ENCODE results near the gene TTC39B. TPM values are rescaled to one million over a fixed set of nuclear protein-coding genes. Genes with fewer than 3 reads are reported as not detected.

TTC39B gene
- total RNA-seq, 1 donor from 2014 or later: 7.0 TPM

DNA sequence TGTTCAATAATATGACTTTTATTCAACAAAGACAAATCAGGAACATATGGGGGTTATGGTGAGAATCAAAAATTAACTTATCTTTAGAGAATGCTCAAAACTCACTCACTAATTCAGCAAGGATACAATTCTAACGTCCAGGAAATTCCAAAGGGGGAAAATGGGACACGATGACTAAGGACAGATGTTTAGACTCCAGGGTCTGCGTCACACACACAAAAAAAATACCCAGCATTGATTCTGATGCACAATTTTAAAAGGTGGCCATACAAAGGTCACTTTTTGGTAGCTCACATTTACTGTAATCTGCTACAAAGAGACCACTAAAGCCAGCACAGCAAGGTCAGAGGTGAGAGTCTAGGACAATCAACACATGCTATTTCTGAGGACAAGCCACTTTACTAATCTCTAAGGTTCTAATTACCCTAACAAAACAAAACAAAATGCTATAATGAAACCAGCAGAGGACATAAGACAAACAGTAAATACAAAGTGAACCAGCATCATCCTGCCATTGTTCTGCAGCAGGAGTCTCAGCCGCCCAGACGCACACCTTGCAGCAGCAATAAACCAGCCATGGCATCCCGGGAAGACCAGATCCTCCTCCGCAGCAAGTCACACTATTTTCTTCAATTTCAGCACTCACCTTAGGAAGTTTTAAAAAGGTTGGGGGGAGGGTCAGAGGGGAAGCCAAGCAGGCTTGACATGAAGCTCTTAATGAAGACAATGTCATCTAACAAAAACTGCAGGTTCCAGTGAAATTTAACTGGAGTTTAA is 57.8 kb downstream of the TTC39B start:
- Mint-ChIP-seq H3K36me3 (ENCODE audit: low read depth, unreplicated experiment) (peaks cover 2% of the 10 kb centered on the region), H3K4me3 (ENCODE audit: unreplicated experiment) (no peak overlapping the region), H3K27me3 (ENCODE audit: low read depth, unreplicated experiment) (no peaks in the 10 kb centered on the region), H3K27ac (ENCODE audit: unreplicated experiment) (peak overlapping the region; percentile 0), H3K9me3 (ENCODE audit: unreplicated experiment) (no peaks in the 10 kb centered on the region), H3K4me1 (ENCODE audit: low read depth, unreplicated experiment) (peaks cover 28% of the 10 kb centered on the region)
- Histone ChIP-seq H3K79me2 (ENCODE audit: insufficient read depth, low read length) (no peaks in the 10 kb centered on the region), H3K27ac (ENCODE audit: low read depth, low read length) (peak overlapping the region; percentile 17), H3K36me3 (ENCODE audit: insufficient read depth, low read length) (no peaks in the 10 kb centered on the region), H3K4me2 (ENCODE audit: low read length) (peak overlapping the region; percentile 54), H3K4me1 (ENCODE audit: insufficient read depth, low read length) (peaks cover 28% of the 10 kb centered on the region), H3K9me3 (ENCODE audit: insufficient read depth, low read depth, low read length) (no peaks in the 10 kb centered on the region), H3K9ac (ENCODE audit: low read length) (peak overlapping the region; percentile 3), H2AFZ (ENCODE audit: low read depth, low read length) (no peak overlapping the region), H3K27me3 (ENCODE audit: insufficient read depth, low read length) (no peaks in the 10 kb centered on the region), H4K20me1 (ENCODE audit: insufficient read depth, low read length) (no peaks in the 10 kb centered on the region), H3K4me3 (ENCODE audit: insufficient read depth, low read depth, low read length) (no peak overlapping the region)
- peak; percentile 68 for DNase-seq (ENCODE audit: low read depth)
- peak; percentile 76 for FAIRE-seq
- TF ChIP-seq EZH2 (IDR thresholded peaks at IDR 0.05; ENCODE audit: insufficient read depth, low read length) (no peak), CTCF (IDR thresholded peaks at IDR 0.05; ENCODE audit: insufficient read depth, low read depth, low read length) (no peak)

DNA sequence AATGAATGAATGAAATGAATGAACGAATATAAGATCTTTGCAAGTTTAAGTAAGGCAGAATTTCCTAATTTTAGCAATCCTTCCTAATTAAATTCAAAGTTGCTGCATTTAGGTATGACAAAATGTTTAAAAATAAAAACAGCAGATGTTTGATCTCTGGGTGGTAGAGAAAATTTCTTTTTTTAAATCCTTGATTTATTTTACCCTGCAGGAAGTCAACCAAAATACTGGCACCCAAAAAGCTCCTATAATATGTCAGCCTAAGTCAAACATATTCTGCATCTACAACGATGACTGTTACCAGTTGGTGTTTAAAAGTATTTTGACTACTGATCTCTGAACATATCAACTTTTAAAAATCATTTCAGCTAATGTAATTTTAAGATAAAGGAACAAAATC is 58.4 kb downstream of the TTC39B start:
- peaks cover 2% of the 10 kb centered on the region for H3K36me3 Mint-ChIP-seq (ENCODE audit: low read depth, unreplicated experiment)
- Histone ChIP-seq H3K27ac (ENCODE audit: low read depth, low read length) (peak overlapping the region; percentile 8), H3K9ac (ENCODE audit: low read length) (no peak overlapping the region), H4K20me1 (ENCODE audit: insufficient read depth, low read length) (no peaks in the 10 kb centered on the region), H2AFZ (ENCODE audit: low read depth, low read length) (no peak overlapping the region), H3K9me3 (ENCODE audit: insufficient read depth, low read depth, low read length) (no peaks in the 10 kb centered on the region), H3K27me3 (ENCODE audit: insufficient read depth, low read length) (no peaks in the 10 kb centered on the region), H3K4me1 (ENCODE audit: insufficient read depth, low read length) (peaks cover 34% of the 10 kb centered on the region), H3K79me2 (ENCODE audit: insufficient read depth, low read length) (no peaks in the 10 kb centered on the region), H3K4me2 (ENCODE audit: low read length) (peak overlapping the region; percentile 54), H3K36me3 (ENCODE audit: insufficient read depth, low read length) (no peaks in the 10 kb centered on the region), H3K4me3 (ENCODE audit: insufficient read depth, low read depth, low read length) (no peak overlapping the region)
- no peak overlapping the region for H3K4me3 Mint-ChIP-seq (ENCODE audit: unreplicated experiment)
- H3K4me1 Mint-ChIP-seq (ENCODE audit: low read depth, unreplicated experiment): peaks cover 28% of the 10 kb centered on the region
- FAIRE-seq (no peak), DNase-seq (ENCODE audit: low read depth) (no peak)
- H3K27me3 Mint-ChIP-seq (ENCODE audit: low read depth, unreplicated experiment): no peaks in the 10 kb centered on the region
- TF ChIP-seq EZH2 (IDR thresholded peaks at IDR 0.05; ENCODE audit: insufficient read depth, low read length) (no peak), CTCF (IDR thresholded peaks at IDR 0.05; ENCODE audit: insufficient read depth, low read depth, low read length) (no peak)
- H3K9me3 Mint-ChIP-seq (ENCODE audit: unreplicated experiment): no peaks in the 10 kb centered on the region
- no peak overlapping the region for H3K27ac Mint-ChIP-seq (ENCODE audit: unreplicated experiment)

GRCh38 chr9:15248081-15248480 is 58.9 kb downstream of the TTC39B start:
- peak overlapping the region; percentile 8 for H3K27ac ChIP-seq (ENCODE audit: low read depth, low read length)
- Mint-ChIP-seq H3K4me3 (ENCODE audit: unreplicated experiment) (no peak overlapping the region), H3K27ac (ENCODE audit: unreplicated experiment) (no peak overlapping the region), H3K36me3 (ENCODE audit: low read depth, unreplicated experiment) (peaks cover 2% of the 10 kb centered on the region), H3K4me1 (ENCODE audit: low read depth, unreplicated experiment) (peaks cover 25% of the 10 kb centered on the region), H3K9me3 (ENCODE audit: unreplicated experiment) (no peaks in the 10 kb centered on the region), H3K27me3 (ENCODE audit: low read depth, unreplicated experiment) (no peaks in the 10 kb centered on the region)
- no peak for DNase-seq (ENCODE audit: low read depth)
- H3K36me3 ChIP-seq (ENCODE audit: insufficient read depth, low read length): no peaks in the 10 kb centered on the region
- no peak overlapping the region for H3K4me2 ChIP-seq (ENCODE audit: low read length)
- H3K27me3 ChIP-seq (ENCODE audit: insufficient read depth, low read length): no peaks in the 10 kb centered on the region
- FAIRE-seq: peak; percentile 32
- H4K20me1 ChIP-seq (ENCODE audit: insufficient read depth, low read length): no peaks in the 10 kb centered on the region
- no peak overlapping the region for H2AFZ ChIP-seq (ENCODE audit: low read depth, low read length)
- TF ChIP-seq CTCF (IDR thresholded peaks at IDR 0.05; ENCODE audit: insufficient read depth, low read depth, low read length) (no peak), EZH2 (IDR thresholded peaks at IDR 0.05; ENCODE audit: insufficient read depth, low read length) (no peak)
- no peak overlapping the region for H3K9ac ChIP-seq (ENCODE audit: low read length)
- no peak overlapping the region for H3K4me3 ChIP-seq (ENCODE audit: insufficient read depth, low read depth, low read length)
- no peaks in the 10 kb centered on the region for H3K9me3 ChIP-seq (ENCODE audit: insufficient read depth, low read depth, low read length)
- H3K4me1 ChIP-seq (ENCODE audit: insufficient read depth, low read length): peaks cover 34% of the 10 kb centered on the region
- H3K79me2 ChIP-seq (ENCODE audit: insufficient read depth, low read length): no peaks in the 10 kb centered on the region
